ENCODE measurements around the gene C1QA. TPM values are rescaled to one million over a fixed set of nuclear protein-coding genes. Genes with fewer than 3 reads are reported as not detected.

The C1QA gene
- total RNA-seq, 4 donors from 2014 or later, result 22.6 to 453 (median 190) TPM

GRCh38 chr1:22615886-22616285 lies 20.5 kb upstream of the C1QA start:
- Histone ChIP-seq H3K27ac (no peak overlapping the region), H3K4me3 (no peak overlapping the region), H3K4me1 (no peaks in the 10 kb centered on the region), H3K9me3 (no peaks in the 10 kb centered on the region), H3K27me3 (peaks cover 99% of the 10 kb centered on the region), H3K36me3 (no peaks in the 10 kb centered on the region)
- ATAC-seq, result no peak
- TF ChIP-seq POLR2A (IDR thresholded peaks at IDR 0.05), result no peak
- no peak for TF ChIP-seq EP300 (IDR thresholded peaks at IDR 0.05)
- no peak for TF ChIP-seq POLR2AphosphoS5 (IDR thresholded peaks at IDR 0.05)
- no peak for TF ChIP-seq CTCF (IDR thresholded peaks at IDR 0.05)
- no CpG with 5 or more reads among the region's 2 CpGs for WGBS, 2 donors (ENCODE audit: low coverage in 1 of 2)

DNA sequence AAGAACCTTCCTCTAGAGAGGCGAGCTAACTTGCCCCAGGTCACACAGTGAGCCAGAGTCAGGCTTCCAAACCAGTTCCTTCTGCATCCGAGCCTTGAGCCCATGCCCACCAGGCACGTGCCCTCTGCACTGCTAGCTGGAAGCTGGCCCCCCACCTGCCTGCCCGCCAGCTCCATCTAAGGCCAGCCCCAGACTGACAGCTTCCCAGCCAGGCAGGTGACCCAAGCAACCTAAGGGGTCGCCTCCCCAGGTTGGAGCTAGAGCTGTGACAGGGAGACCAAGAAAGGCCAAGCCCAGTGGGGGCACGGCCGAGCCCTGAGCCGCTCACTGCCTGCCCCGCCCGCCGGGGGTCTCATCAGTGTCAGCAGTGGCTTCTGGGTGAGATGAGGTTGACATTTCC lies 19.9 kb upstream of the C1QA start:
- ATAC-seq, result no peak
- Histone ChIP-seq H3K9me3 (no peaks in the 10 kb centered on the region), H3K4me3 (no peak overlapping the region), H3K27ac (no peak overlapping the region), H3K36me3 (no peaks in the 10 kb centered on the region), H3K27me3 (peaks cover 99% of the 10 kb centered on the region), H3K4me1 (no peaks in the 10 kb centered on the region)
- TF ChIP-seq EP300 (IDR thresholded peaks at IDR 0.05) (no peak), POLR2AphosphoS5 (IDR thresholded peaks at IDR 0.05) (no peak)
- 30% methylated on average over 4 of the region's 11 CpGs; no CpG with 5 or more reads in 1 of the 2 donors for WGBS, 2 donors (ENCODE audit: low coverage in 1 of 2)

- Histone ChIP-seq H3K36me3 (no peaks in the 10 kb centered on the region), H3K27me3 (peaks cover 99% of the 10 kb centered on the region), H3K9me3 (no peaks in the 10 kb centered on the region), H3K27ac (no peak overlapping the region), H3K4me3 (no peak overlapping the region), H3K4me1 (no peaks in the 10 kb centered on the region)
- TF ChIP-seq CTCF (IDR thresholded peaks at IDR 0.05) (no peak), POLR2AphosphoS5 (IDR thresholded peaks at IDR 0.05) (no peak), EP300 (IDR thresholded peaks at IDR 0.05) (no peak), POLR2A (IDR thresholded peaks at IDR 0.05) (no peak)
- no CpG with 5 or more reads among the region's 16 CpGs for WGBS, 2 donors (ENCODE audit: low coverage in 1 of 2)
- ATAC-seq, result no peak
Measured at GRCh38 chr1:22618056-22618455, 18.4 kb upstream of the C1QA start.

GRCh38 chr1:22619252-22619651 lies 17.2 kb upstream of the C1QA start:
- 72 to 73% methylated on average over 3 to 6 of the region's 7 CpGs for WGBS, 2 donors (ENCODE audit: low coverage in 1 of 2)
- no peak overlapping the region for H3K27ac ChIP-seq
- no peaks in the 10 kb centered on the region for H3K4me1 ChIP-seq
- no peak overlapping the region for H3K4me3 ChIP-seq
- no peak for ATAC-seq
- no peaks in the 10 kb centered on the region for H3K9me3 ChIP-seq
- no peaks in the 10 kb centered on the region for H3K36me3 ChIP-seq
- TF ChIP-seq POLR2A (IDR thresholded peaks at IDR 0.05), result no peak
- no peak for TF ChIP-seq POLR2AphosphoS5 (IDR thresholded peaks at IDR 0.05)
- TF ChIP-seq EP300 (IDR thresholded peaks at IDR 0.05), result no peak
- no peak for TF ChIP-seq CTCF (IDR thresholded peaks at IDR 0.05)
- peaks cover 99% of the 10 kb centered on the region for H3K27me3 ChIP-seq

- peaks cover 99% of the 10 kb centered on the region for H3K27me3 ChIP-seq
- H3K36me3 ChIP-seq, result no peaks in the 10 kb centered on the region
- no peak for ATAC-seq
- H3K4me1 ChIP-seq, result no peaks in the 10 kb centered on the region
- no peak for TF ChIP-seq POLR2AphosphoS5 (IDR thresholded peaks at IDR 0.05)
- no peak for TF ChIP-seq POLR2A (IDR thresholded peaks at IDR 0.05)
- no peak for TF ChIP-seq EP300 (IDR thresholded peaks at IDR 0.05)
- TF ChIP-seq CTCF (IDR thresholded peaks at IDR 0.05), result no peak
- H3K27ac ChIP-seq, result no peak overlapping the region
- WGBS, 2 donors (ENCODE audit: low coverage in 1 of 2), result 36% methylated on average over 10 of the region's 12 CpGs; no CpG with 5 or more reads in 1 of the 2 donors
- no peaks in the 10 kb centered on the region for H3K9me3 ChIP-seq
- no peak overlapping the region for H3K4me3 ChIP-seq
Measured at GRCh38 chr1:22619798-22620197, 16.6 kb upstream of the C1QA start.
